ENCODE results near the gene NDUFA13.

NDUFA13 gene

DNA sequence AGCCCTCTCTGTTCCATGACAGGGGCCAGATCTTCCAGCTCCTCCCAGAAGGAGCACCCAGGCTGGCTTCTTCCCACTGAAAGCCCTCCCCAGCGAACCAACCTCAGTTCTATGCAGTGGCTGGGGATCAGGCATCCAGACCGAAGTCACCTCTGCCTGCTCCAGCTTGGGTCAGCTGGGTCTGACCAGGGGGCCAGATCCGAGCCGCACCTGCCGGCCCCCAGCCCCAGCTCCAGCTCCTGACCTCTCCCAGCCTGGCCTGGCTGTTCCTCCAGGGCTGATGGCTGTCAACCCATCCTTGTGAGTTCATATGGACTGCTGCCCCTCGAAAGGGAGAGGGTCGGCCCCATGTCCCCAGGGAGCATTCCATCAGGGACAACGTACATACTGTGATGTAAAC lies 8.7 kb upstream of the NDUFA13 start:
- no peak for DNase-seq (ENCODE audit: low read depth, low spot score)

DNA sequence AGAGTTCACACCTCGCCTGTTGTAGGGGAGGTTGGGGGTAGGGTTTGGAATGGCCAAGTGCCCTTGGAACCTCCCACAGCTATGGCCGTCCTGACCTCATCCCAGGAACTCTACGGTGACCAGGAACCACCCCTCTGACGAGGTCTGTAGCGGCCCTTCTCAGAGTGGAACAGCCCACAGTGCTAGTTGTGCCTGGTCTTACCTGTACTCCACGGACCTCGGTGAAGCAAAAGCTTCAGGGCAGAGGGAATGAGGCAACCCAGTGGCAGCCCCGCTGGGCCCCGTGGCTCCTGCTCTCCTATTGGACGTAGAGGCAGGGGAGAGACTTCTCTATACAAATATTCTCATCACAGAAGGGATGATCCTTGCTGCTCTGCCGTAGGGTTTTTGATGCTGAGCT lies 7.8 kb upstream of the NDUFA13 start:
- DNase-seq (ENCODE audit: low read depth, low spot score), result no peak

DNA sequence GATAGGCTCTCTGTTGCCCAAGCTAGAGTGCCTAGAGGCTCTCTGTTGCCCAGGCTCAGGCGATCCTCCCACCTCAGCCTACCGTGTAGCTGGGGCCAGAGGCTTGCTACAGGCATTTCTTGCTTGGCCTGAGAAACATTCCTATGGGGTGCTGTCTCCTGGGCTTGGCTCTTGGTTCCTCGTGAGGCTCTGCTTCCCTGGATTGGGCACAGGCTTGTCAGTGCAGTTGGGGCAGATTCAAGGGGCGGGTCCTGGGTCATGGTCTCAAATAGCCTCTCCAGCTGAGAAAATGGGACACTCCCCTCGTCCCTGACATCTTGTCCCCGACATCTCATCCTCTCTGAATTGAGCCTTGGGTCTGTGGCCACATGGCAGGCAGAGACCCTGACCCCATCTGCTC lies 5.6 kb upstream of the NDUFA13 start:
- no peak for DNase-seq (ENCODE audit: low read depth, low spot score)

DNA sequence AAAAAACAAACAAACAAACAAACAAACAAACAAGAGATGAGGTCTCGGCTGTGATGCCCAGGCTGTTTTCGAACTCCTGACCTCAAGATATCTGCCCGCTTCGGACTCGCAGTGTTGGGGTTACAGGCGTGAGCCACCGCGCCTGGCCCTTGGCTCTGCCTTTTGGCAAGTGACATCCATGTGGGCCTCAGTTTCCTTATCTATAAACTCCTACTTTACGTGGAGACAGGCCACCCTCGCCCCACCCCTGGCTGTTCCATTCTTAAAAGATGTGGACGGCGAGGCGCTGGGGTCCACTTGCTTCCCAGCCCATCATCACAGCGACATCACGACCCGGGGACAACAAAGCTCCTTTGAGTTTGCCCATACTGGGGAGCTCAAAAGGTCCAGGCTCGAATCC lies 2.3 kb upstream of the NDUFA13 start:
- no peak for DNase-seq (ENCODE audit: low read depth, low spot score)

DNA sequence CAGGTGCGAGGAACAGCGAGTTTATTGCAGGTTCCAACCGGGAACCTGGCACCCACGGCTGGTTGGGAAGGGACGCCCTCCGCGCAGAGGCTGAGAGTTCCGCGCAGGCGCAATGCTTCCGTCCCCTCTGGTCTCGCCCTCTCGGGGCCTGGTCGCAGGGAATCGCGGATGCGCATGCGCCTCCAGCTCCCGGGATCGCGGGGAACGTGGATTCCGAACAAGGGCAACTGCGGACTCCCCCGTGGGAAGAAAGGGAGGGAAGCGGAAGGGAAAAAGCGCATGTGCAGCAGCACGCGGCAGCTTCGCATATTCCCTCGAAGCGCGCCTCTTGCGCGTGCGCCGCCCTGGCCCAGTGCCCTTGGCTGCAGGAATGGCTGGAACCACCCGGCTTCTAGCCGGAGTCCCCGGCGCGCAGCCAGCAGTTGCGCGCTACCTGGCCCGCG lies 1.8 kb upstream of the NDUFA13 start:
- DNase-seq (ENCODE audit: low read depth, low spot score), result no peak

DNA sequence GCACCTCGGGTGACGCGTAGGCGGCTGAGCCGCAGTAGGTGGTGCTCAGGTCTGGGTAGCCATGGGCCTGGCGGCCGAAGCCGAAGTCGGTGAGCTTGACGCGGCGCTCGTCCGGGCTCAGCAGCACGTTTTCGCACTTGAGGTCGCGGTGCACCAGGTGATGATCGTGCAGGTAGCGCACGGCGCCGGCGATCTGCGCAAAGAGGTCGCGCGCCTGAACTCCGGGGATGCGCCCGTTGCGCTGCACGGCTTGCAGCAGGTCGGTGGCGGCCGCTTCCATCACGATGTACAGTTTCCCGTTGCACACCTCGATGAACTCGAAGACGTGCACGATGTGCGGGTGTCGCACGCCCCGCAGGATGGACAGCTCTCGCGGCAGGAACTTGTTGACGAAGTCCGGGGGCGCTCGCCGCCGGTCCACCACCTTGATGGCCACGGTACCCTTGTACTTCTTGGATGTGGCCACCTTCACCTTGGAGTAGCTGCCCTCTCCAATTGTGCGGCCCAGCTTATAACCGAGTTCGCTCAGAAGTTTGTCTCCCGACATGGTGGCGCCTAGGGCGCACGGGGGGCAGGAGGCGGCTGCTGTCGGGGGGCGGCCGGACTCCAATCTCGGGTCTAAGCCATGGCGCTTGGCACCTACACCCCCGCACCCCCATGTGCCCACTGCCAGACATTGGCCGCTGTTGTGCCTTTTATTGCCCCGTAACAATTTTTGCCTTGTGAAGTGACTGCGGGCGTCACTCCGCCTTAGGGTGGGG lies 964 bp upstream of the NDUFA13 start, which contains the start of gene TSSK6:
Gene TSSK6, minus strand, starts transcription at position 668 of the 761 bp plus-strand sequence. Its CDS starts 121 bp downstream, at position 547.
- no peak for DNase-seq (ENCODE audit: low read depth, low spot score)

DNA sequence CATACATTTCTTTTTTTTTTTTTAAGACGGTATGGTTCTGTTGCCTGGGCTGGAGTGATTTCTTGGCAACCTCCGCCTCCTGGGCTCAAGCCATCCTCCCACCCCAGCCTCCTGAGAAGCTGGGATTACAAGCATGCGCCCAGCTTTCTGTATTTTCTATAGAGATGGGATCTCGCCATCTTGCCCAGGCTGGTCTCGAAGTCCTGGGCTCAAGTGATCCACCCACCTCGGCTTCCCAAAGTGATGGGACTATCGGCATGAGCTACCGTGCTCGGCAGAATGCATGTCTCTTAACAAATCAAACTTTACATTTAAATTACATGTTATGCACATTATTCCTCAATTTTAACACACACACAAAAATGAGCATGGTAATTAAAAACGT lies 1.2 kb downstream of the NDUFA13 start:
- no peak for DNase-seq (ENCODE audit: low read depth, low spot score)

DNA sequence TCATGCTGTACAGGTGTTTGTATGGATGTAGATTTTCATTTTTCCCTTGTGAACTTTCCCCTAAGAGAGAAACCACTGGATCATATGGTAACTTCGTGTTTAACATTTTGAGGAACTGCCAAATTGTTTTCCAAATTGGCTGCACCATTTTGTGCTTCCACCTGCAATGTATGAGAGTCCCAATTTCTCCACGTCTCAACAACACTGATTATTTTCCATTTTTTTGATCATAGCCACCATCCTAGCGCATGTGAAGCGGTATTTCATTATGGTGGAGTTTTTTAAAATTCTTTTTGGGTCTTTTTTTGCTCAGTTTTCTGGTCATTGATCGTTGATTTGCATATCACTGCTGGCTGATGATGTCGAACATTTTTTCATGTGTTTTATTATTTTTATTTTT lies 5.0 kb downstream of the NDUFA13 start:
- no peak for DNase-seq (ENCODE audit: low read depth, low spot score)

DNA sequence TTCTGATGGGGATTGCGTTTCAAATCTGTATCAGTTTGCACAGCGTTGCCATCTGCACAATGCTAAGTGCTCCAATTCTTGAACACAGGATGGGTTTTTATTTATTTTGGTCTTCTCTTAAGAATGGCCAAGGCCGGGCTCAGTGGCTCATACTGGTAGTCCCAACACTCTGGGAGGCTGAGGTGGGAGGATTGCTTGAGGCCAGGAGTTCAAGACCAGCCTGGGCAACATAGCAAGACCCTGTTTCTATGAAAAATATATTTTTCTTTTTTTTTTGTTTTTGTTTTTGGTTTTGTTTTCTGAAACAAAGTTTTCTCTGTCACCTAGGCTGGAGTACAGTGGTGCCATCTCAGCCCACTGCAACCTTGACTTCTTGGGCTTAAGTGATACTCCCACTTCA lies 7.2 kb downstream of the NDUFA13 start:
- DNase-seq (ENCODE audit: low read depth, low spot score), result no peak

DNA sequence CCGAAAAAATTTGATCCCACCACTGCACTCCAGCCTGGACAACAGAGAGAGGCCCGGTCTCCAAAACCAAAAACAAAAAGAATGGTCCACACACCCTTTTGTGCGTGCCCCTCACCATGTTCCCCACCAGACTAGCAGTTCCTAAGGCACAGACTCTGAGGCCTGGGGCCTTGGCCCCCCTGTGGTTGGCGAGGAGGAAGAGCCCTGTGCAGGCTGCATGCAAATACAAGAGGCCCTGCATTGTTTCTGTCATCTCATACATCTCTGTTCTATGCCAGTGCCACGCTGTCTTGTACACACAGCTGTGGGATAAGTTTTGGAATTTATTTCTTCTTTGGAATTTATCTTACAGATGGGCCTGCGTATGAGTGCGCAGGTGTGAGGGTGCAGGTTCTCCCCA lies 8.0 kb downstream of the NDUFA13 start:
- DNase-seq (ENCODE audit: low read depth, low spot score), result no peak

DNA sequence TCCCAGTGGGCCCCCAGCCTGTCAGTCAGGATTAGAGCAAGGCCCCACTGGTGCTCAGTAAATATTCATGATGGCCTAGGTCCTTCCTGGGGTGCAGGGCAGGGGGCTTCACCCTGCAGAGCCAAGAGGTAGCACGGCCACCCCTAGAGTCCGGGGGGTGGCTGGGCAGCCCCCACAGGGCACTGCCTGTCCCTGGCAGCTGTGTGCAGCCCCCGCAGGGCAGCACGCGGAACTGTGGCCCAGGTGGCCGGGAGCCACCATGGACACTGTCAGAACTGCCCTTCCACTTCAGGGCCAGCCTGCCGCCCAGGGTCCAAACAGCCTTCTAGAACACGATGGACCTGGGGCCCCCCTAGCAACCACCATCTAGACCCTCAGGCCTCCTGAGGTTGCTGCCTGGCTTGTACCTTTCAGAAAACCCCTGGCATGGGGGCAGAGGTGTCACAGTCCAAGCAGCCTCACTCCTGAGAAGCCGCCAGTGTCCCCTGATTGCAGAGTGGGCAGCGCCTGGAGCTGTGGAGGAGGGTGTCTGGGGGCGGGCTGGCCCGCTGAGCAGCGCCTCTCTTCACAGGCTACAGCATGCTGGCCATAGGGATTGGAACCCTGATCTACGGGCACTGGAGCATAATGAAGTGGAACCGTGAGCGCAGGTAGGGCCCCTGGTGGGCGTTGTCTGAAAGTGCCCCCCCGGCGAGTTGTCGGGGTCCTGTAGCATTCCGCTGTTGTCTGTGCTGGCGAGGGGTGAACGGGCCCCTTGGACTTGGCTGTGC lies 9.8 kb downstream of the NDUFA13 start:
- no peak for DNase-seq (ENCODE audit: low read depth, low spot score)

DNA sequence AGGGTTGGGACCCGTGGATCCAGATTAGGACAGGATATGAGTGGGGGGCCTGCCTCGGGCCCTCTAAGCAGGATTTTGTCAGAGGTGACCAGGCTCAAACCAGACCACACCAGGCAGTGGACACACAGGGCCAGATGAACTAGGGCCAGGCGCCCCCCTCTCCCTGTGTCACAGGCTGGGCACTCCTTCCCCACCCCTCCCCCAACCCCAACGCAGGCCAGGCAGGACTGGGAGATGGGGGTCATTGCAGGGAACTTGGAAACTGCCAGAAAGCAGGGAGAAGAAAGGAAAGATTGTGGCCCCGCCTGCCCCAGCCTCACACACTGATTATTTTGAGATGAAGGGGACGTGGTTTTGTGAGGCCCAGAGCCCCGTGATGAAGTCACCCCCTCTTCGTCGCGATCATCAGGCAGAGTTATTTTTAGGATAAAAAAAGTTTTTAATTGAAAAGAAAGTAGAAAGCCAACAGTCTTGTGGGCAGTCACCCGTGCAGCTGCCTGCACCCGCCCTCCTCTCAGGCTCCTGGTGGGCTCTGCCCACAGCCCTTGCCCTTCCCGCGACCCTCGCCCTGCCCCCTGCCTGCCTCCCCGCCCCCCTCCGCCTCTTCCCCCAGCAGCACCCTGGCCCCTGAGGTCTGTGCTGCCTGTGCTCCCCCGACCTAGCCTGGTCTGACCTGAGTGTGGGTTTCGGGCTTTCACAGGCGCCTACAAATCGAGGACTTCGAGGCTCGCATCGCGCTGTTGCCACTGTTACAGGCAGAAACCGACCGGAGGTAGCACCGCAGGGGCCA lies 10.8 kb downstream of the NDUFA13 start:
- DNase-seq (ENCODE audit: low read depth, low spot score), result no peak

DNA sequence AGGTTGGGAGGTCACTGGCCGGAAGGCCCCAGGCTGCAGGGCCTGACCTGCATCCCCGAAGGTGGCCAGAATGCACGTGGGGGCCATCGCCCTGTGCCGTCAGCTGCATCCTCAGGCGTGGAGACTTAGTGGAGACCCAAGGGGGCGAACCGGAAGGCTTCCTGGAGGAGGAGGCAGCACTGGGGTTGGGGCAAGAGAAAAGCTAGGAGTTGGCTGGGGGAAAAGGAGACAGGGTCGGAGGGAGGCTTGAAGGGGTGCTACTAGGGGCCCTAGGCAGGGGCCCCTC lies 11.3 kb downstream of the NDUFA13 start:
- no peak for DNase-seq (ENCODE audit: low read depth, low spot score)

DNA sequence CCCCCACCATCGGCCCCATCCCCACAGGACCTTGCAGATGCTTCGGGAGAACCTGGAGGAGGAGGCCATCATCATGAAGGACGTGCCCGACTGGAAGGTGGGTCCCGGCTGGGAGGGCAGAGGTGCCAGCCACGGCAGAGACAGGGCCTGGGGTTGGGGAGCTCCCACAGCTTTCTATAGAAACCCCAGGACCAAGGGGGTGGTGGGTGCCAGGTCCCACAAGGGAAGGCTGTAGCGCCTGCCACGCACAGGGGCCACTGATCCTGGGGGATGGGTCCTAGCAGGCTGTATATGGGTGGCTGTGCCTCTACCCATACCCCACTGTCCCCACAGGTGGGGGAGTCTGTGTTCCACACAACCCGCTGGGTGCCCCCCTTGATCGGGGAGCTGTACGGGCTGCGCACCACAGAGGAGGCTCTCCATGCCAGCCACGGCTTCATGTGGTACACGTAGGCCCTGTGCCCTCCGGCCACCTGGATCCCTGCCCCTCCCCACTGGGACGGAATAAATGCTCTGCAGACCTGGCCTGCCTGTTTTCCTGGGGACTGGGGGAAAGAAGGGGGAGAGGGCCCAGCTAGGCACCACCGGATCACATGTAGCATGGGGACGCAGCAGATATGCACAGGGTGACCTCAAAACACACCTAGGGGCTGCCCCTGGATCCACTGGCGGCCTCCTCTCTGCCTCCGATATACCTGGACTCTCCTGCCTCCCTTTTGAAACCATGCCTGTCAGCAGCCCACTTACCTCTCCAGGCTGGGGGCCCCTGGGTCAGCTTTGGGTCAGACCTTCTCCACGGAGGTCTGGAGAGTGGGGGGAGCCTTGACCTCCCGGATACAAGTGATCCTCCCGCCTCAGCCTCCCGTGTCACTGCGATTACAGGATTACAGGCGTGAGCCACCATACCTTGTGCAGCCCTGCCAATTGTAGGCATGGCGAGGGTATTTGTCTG lies 11.9 kb downstream of the NDUFA13 start:
- DNase-seq (ENCODE audit: low read depth, low spot score), result no peak

DNA sequence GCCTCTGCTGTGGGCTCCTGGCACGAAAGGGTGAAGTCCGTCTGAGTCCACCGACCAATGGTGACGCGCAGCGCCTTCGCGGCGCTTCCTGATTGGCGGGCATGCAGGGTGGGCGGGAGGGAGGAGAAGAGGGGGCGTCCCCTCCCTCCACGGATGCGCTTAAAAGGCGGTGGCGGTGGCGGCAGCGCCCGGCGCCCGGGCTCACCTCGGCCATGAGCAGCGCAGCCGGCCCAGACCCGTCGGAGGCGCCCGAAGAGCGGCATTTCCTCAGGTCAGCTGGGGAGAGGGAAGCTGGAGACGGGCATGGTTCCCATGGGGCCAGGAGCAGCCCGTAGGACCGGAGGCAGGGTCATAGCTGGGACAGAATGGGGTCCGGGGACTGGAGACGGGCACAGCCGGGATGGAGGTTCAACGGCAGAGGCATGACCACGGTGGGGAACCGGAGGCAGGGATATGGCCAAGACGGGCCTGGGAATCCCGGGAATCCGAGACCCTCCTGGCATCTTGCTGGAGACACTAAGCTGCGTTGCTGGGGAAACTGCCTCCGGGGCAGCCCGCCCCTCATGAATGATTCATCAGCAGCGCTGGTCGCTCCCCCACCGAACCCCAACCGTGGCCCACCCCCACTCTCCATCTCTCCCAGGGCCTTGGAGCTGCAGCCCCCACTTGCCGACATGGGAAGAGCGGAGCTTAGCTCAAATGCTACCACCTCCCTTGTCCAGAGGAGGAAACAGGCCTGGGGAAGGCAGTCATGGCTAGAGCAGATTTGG lies 12.9 kb downstream of the NDUFA13 start, which contains the start of gene YJEFN3:
Gene YJEFN3, plus strand, starts transcription at position 191 of the 770 bp plus-strand sequence. Its CDS starts 22 bp downstream, at position 213.
- no peak for DNase-seq (ENCODE audit: low read depth, low spot score)

DNA sequence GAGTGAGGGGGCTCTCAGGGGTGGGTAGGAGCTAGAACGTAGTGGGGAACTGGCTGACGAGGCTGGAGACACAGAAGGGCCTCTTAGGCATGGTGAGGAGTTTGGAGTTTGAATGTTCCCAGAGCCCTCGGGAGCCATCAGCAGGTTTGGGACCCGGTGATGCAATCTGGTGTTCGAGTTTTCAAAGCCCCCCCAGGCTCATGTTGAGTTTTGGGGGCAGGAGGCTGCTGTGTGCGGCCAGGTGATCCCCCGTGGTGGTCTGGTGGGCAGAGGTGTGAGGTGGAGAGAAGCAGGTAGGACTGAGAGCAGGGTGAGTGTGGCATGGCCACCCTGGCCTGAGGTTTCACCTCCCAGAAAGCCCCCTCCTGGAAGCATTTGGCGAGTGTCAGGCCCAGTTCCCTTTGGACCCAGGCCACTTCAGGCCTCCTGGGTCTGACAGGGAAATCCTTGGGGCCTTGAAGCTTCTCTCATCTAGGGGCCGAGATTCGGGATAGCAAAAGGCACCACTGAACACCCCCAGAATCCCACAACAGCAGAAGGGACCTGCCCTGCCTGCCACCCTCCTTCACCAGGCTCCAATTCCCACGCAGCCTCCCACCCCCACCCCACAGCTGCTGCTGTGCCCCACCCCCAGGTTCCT lies 13.9 kb downstream of the NDUFA13 start:
- no peak for DNase-seq (ENCODE audit: low read depth, low spot score)

DNA sequence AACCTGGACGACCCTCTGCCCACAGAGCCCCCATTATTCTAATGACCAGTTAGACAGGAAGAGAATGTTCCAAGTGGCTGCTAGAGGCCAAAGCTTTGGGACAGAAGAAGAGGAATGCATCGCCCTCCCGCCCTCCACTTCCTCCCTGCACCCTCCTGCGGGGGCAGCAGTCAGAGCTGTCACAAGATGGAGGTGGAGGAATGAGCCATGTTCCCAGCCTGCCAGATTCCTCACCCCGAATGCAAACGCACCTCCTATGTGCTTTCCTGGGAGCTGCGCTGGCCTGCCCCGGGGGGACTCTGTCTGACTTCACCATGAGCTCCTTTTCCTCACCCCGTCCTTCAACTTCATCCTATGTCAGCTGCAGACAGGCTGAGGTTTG lies 14.4 kb downstream of the NDUFA13 start:
- DNase-seq (ENCODE audit: low read depth, low spot score), result no peak

DNA sequence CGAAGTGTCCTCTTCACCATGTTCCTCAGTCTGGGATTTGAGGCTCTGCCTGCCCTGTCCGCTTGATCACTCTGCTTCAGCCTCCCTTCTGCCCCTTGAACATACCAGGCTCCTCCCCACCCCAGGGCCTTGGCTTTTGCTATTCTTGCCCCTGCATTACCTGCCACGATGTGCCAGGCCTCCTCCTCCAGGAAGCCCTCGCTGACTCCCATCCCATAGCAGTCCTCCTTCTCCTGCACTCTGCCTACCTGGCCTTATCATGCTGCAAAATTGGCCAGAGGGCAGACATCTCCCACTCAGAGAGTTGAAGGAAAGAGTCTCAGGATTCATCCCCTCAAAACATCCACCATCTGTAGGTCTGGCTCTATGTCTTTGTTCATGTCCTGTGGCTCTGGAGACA lies 14.9 kb downstream of the NDUFA13 start:
- DNase-seq (ENCODE audit: low read depth, low spot score), result no peak

DNA sequence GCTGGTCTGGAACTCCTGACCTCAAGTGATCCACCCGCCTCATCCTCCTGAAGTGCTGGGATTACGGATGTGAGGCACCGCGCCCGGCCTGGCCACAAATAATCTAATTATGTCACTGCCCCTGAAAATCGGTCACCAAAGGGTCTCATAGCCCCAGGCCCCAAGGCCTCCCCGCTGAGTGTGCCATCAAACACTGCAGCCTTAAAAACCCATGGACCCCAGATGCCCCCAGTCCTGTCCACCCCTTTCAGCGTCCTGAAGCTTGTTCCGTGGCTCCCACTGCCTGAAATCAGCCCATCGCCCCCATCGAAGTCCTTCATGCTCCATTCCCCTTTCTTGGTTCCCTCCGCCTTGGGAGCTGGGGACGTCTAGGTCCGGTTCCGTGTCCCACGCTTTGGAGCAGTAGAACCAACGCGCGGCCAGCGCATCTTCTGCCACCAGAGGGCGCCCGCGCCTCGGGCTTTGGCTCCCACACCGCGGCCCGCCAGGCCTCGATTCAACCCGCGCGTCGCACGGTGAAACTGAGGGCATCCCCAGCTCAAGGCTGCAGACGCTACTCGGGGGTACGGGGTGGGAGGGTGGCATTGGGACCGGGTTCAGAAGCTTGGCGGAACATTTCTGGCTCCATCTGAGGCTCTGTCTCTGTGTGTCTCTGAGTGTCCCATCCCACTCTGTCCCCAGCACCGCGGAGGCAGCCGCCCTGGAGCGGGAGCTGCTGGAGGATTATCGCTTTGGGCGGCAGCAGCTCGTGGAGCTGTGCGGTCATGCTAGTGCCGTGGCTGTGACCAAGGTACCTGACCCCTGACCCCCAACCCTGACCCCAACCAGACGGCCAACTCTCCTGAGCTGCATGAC lies 16.2 kb downstream of the NDUFA13 start:
- DNase-seq (ENCODE audit: low read depth, low spot score), result peak; percentile 70
